MM.1S (cell line): ENCODE measurements around the gene MUC5B.

Source experiments
- CTCF ChIP-seq: fragments of 300-600 bp; sonication (generic); IDR thresholded peaks from 2 replicates; pipeline ENCODE4 v1.5.1; 2016; ENCODE audit warnings: antibody characterized with exemption, low read length, mixed read lengths
- EZH2 ChIP-seq: fragments of 300-600 bp; sonication (generic); optimal IDR thresholded peaks from 2 replicates; pipeline ENCODE3; 2017; ENCODE audit warnings: low read depth, mild to moderate bottlenecking, antibody characterized with exemption, low read length, mixed read lengths
- EZH2phosphoT487 ChIP-seq: fragments of 300-600 bp; sonication (generic); IDR thresholded peaks from 2 replicates; pipeline ENCODE4 v1.6.1; 2018; ENCODE audit warnings: antibody characterized with exemption, low read length

GRCh38 chr11:1199241-1199750, 23.6 kb upstream of the MUC5B start:
- TF ChIP-seq CTCF (no peak), EZH2phosphoT487 (no peak), EZH2 (no peak)
